Femur (tissue), 1 donor: Measurements from ENCODE around the gene SNX22.
A peak's percentile ranks its signal among the peaks of the same experiment; 100 is the strongest.

Experiments
- DNase-seq: peaks from one replicate; pipeline ENCODE4 v3.0.0-alpha.2; 2017

The SNX22 gene

GRCh38 chr15:64136347-64136746 lies 15.2 kb upstream of the SNX22 start:
- DNase-seq: no peak

- DNase-seq: no peak
These were observed 14.2 kb upstream of the SNX22 start for GRCh38 chr15:64137226-64137833.

GRCh38 chr15:64138331-64138941 lies 13.1 kb upstream of the SNX22 start:
- DNase-seq: no peak

GRCh38 chr15:64141798-64142512 lies 9.6 kb upstream of the SNX22 start:
- no peak for DNase-seq

DNA sequence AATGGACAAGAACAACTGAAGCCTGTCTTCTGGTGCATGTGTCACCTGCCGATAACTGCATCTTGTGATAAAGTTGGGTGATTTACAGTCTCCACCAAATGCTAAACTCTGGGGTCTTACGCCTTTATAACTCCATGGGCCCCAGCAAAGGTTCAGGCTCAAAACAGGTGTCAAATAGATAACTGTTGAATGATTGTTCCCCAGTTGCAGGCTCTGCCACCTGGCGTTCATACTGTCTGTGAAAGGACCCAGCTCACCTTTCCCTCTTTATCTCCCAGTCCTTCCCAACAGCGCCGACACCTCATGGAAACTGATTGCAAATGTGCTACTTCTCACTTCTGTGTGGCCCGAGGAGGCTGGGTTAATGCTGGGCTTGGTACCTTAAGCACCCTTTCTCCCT lies 8.3 kb upstream of the SNX22 start:
- DNase-seq: no peak

DNA sequence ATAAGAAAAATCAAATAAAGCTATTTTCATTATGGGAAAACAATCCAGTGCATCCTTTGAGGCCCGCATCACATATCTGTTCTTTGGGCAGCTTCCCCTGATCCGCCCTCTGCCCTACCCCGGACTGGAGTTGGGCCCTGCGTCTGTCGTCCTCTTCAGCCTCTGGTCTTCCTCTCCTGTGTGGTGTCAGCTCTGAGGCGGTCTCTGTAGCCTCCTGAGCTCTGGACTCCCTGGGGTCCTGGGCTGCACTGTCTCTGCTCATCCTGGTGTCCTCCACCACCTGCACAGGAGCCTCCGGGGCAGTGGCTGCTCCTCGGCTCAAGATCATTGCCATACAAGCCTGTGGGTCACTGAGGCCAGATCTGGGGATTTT lies 7.4 kb upstream of the SNX22 start:
- no peak for DNase-seq

GRCh38 chr15:64144565-64145281 lies 6.8 kb upstream of the SNX22 start:
- no peak for DNase-seq

DNA sequence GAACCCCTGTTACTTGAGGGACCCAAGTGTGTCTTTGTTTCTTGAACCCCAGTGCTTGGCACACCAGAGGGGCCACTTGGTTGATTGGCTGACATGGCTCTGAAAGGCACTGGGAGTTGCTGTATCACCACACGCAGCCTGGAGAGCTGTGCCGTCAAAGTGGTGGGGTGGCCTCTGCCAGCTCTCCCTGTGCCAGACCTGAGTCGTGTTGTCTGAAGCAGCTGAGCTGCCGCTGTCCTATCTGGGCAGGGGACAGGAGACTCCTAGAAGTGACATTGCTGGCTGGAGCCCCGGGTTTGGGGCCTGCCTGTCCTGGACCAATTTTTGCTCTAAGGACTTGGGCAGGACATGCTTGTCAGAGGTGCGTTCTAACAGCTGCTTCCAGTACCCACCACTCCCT lies 5.5 kb upstream of the SNX22 start:
- DNase-seq: no peak

DNA sequence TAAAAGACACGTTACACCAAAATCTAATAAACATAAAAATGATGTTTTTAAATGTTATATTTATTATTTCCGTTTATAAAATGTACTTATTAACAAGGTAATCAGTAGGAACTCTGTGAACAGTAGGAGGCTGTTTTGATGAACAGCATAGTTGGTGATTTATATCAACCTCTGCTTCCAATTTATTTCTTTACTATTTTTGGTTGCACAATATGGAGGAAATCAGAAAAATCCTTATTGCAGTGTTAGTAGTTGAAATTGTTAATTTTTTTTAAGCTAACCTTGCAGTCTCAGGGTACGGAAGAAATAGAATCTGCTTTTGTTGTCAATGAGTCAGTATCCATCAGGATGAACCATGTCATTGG lies 5.0 kb upstream of the SNX22 start:
- DNase-seq: no peak

- DNase-seq: peak; percentile 67
These were observed 4.4 kb upstream of the SNX22 start for GRCh38 chr15:64146885-64147681.

GRCh38 chr15:64148168-64148567 lies 3.4 kb upstream of the SNX22 start:
- DNase-seq: no peak

- DNase-seq: no peak
These were observed 3.0 kb upstream of the SNX22 start for GRCh38 chr15:64148581-64148980.

DNA sequence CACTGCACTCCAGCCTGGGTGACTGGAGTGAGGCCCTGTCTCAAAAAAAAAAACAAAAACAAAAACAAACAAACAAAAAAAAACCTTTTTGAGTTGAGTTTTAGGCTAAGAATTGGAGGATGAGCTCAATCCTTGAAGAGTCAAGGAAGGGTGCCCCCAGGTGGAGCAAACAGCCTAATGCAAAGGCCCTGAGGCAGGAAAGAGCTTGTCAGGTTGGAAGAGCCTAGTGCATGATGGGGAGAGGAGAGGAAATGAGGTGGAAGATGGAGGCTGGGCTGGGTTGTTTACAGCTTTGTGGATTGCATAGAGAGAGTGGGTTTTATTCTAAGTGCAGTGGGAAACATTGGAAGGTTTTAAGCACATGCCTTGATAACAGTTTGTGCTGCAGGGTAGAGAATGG lies 2.1 kb upstream of the SNX22 start:
- DNase-seq: no peak

GRCh38 chr15:64149893-64150578 lies 1.5 kb upstream of the SNX22 start:
- no peak for DNase-seq

DNA sequence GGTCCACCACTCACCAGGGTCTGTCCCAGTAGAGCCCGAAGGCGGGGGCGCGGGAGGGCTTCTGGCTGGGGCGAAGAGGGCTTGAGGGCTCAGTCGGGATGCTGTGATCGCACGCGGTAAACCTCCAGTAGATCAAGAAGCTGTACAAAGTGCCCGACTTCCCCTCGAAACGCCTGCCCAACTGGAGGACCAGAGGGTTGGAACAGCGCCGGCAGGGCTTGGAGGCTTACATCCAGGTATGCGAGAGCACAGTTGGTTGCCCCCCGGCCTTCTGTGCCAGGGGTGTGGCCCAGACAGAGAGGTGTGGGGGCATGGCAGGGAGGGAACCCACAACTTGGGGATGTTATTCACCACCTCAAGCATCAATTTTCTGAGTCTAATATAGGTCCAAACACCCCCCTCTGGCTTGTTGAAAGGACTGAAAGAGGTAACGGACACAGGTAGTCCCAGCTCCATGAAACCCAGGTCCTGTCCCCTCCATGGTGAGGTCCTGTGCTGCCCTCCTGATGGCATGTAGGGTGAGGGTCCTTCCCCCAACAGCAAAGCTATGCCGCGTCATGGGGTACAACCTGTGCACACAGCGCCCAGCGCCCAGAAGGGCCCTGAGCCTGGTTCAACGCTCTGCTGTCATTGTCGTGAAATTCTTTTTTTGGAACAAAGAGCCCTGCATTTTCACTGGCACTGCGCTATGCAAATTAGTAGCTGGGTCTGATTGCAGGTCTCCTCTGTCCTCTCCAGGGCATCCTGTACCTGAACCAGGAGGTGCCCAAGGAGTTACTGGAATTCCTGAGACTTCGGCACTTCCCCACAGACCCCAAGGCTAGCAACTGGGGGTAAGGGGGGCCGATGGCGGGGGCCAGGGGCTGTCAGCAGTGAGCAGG lies 1.2 kb downstream of the SNX22 start:
- DNase-seq: no peak

GRCh38 chr15:64153480-64154367 lies 2.2 kb downstream of the SNX22 start:
- peak; percentile 92 for DNase-seq

- no peak for DNase-seq
These were observed 4.5 kb downstream of the SNX22 start for GRCh38 chr15:64155802-64156651.

- DNase-seq: no peak
These were observed 5.3 kb downstream of the SNX22 start for GRCh38 chr15:64156652-64157331.
